ENCODE measurements around the gene GDF2. TPM values are rescaled to one million over a fixed set of nuclear protein-coding genes. Genes with fewer than 3 reads are reported as not detected.

The GDF2 gene
- total RNA-seq, 1 experiment from 2014 or later, result not detected

- no peak for DNase-seq (ENCODE audit: low read depth)
Measured at GRCh38 chr10:47351899-47352815, 29.9 kb downstream of the GDF2 start.

GRCh38 chr10:47353351-47353750 is 31.1 kb downstream of the GDF2 start:
- no peak for DNase-seq (ENCODE audit: low read depth)

- DNase-seq (ENCODE audit: low read depth), result no peak
Measured at GRCh38 chr10:47354165-47354564, 31.9 kb downstream of the GDF2 start.

- no peak for DNase-seq (ENCODE audit: low read depth)
Measured at GRCh38 chr10:47354900-47355299, 32.6 kb downstream of the GDF2 start.

GRCh38 chr10:47356708-47357107 is 34.5 kb downstream of the GDF2 start:
- DNase-seq (ENCODE audit: low read depth), result no peak

- no peak for DNase-seq (ENCODE audit: low read depth)
Measured at GRCh38 chr10:47357131-47357582, 34.9 kb downstream of the GDF2 start.

- DNase-seq (ENCODE audit: low read depth), result no peak
Measured at GRCh38 chr10:47357911-47358310, 35.7 kb downstream of the GDF2 start.

- DNase-seq (ENCODE audit: low read depth), result no peak
Measured at GRCh38 chr10:47358457-47358856, 36.2 kb downstream of the GDF2 start.

- DNase-seq (ENCODE audit: low read depth), result no peak
Measured at GRCh38 chr10:47359101-47359500, 36.8 kb downstream of the GDF2 start.

GRCh38 chr10:47359626-47360418 is 37.6 kb downstream of the GDF2 start:
- no peak for DNase-seq (ENCODE audit: low read depth)

GRCh38 chr10:47360419-47361040 is 38.3 kb downstream of the GDF2 start:
- peak; percentile 35 for DNase-seq (ENCODE audit: low read depth)

GRCh38 chr10:47361293-47361692 is 39.0 kb downstream of the GDF2 start:
- DNase-seq (ENCODE audit: low read depth), result peak; percentile 47

- DNase-seq (ENCODE audit: low read depth), result no peak
Measured at GRCh38 chr10:47362199-47362598, 39.9 kb downstream of the GDF2 start.

- no peak for DNase-seq (ENCODE audit: low read depth)
Measured at GRCh38 chr10:47363781-47364180, 41.5 kb downstream of the GDF2 start.

GRCh38 chr10:47364366-47364765 is 42.1 kb downstream of the GDF2 start:
- DNase-seq (ENCODE audit: low read depth), result no peak

GRCh38 chr10:47364911-47365310 is 42.7 kb downstream of the GDF2 start:
- no peak for DNase-seq (ENCODE audit: low read depth)

- DNase-seq (ENCODE audit: low read depth), result no peak
Measured at GRCh38 chr10:47365431-47366180, 43.4 kb downstream of the GDF2 start.

GRCh38 chr10:47366181-47366631 is 44.0 kb downstream of the GDF2 start:
- DNase-seq (ENCODE audit: low read depth), result no peak

- DNase-seq (ENCODE audit: low read depth), result no peak
Measured at GRCh38 chr10:47366731-47367460, 44.6 kb downstream of the GDF2 start.

- no peak for DNase-seq (ENCODE audit: low read depth)
Measured at GRCh38 chr10:47367646-47368045, 45.4 kb downstream of the GDF2 start.

Data from Daoy (cell line).